Activated naive CD8-positive, alpha-beta T cell treated with anti-CD3 and anti-CD28 coated beads, Interleukin-2, amount 50 U/mL, for 16 hours (primary cell): ENCODE results near the gene SERPINA1.

ENCODE experiments used
- DNase-seq: peaks from one replicate; pipeline ENCODE4 v3.0.0-alpha.2; 2020; ENCODE audit warnings: low read depth, low spot score

The SERPINA1 gene

GRCh38 chr14:94397289-94398181 is 9.1 kb upstream of the SERPINA1 start:
- DNase-seq: no peak

DNA sequence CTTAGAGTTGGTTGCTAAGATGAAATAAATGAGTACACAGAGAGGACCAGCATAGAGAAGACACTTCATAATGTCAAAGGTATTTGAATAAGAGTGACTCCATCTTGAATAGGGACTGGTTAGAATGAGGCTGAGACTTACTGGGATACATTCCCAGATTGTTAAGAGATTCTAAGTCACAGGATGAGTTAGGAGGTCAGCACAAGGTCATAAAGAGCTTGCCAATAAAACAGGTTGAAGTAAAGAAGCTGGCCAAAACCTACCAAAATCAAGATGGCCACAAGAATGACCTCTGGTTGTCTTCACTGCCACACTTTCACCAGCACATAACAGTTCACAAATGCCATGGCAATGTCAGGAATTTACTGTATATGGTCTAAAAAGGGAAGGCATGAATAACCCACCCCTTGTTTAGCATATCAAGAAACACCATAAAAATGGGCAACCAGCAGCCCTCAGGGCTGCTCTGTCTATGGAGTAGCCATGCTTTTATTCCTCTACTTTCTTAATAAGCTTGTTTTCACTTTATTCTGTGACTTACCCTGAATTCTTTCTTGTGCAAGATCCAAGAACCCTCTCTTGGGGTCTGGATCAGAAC is 8.3 kb upstream of the SERPINA1 start:
- DNase-seq: no peak

DNA sequence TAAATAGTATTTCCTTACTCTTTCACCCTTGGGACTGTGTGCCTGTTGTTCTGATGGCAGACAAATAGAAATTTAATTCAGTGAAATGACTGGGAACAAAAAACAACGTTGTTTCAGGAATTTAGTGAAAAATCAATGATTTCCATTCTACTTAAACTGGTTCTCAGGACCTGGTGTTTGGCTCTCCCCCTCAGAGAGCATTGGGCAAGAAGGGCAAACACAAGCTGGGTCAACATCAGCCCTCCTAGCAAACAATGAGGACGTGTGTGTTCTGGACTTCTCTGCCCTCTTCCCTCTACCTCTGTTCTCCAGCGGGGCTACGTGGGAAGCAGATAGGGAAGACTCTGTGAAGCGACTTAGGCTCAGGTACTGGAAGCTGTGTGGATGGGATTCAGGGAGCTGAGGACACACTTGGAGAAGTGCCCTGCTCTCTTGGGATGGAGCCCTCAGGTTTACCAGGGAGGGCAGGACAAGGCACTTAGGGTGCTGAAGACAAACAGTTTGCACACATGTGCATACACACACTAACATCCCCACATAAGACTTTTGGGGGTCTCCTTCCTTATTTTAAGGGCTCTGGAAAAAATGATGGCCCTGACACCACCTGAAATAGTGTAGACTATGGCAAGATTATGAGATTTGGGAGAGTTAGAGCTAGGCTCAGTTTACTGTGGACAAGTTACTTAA is 7.6 kb upstream of the SERPINA1 start:
- DNase-seq: no peak

- DNase-seq: no peak
These were observed 7.0 kb upstream of the SERPINA1 start for GRCh38 chr14:94395282-94395887.

- no peak for DNase-seq
These were observed 6.3 kb upstream of the SERPINA1 start for GRCh38 chr14:94394581-94395207.

DNA sequence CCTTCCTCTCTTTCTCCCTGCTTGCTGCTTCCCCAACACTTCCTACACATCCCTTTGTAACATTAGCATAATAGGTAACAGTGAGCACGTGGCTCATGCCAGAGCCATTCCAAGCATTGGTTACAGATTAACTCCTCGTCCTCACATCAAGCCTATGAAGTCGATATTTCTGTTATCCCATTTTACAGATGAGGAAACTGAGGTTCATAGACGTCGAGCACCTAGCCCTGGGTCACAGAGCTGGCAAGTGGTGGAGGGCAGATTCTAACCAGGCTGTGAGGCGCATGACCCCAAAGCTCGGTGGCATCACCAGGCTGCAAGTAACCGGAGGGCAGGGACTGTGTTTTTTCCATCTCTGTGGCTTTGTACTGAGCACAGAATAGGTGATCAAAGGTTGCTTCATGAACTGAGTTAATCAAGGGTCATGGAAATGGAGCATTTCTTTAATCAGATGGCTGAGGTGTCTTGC is 5.7 kb upstream of the SERPINA1 start:
- no peak for DNase-seq

- no peak for DNase-seq
These were observed 5.1 kb upstream of the SERPINA1 start for GRCh38 chr14:94393474-94393873.

GRCh38 chr14:94392510-94392935 is 4.1 kb upstream of the SERPINA1 start:
- DNase-seq: no peak

DNA sequence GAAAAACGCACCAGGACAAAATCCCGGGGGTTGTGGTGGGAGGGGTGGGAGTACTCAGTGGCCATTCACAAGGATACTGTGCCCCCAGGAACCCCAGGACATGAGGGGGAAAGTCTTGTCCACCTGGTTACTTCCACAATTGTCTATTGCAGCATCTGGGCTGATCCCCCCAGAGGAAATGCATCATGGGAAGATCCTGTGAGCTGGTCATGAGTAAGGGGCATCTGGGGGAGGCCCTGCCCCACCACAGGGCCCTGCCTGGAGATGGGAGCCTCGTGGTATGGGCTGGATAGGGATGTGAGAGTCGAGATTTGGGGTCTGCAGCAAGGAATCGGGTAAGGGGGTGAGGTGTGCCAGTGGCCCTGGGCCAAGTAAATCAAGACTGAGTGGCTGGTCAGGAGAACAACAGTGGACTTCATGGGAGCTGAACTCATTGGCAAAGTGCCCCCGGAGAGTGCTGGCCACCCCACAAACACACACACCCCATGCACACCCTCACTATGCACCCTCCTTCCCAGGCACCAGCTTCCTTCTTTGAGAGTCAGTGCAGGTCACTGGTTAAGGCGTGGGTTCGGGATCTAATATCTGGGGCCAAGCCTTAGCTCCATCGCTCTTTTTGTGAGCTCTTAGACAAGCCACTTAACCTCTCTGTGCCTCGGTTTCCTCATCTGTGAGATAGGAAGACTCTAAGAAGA is 3.0 kb upstream of the SERPINA1 start:
- no peak for DNase-seq

- DNase-seq: no peak
These were observed 2.1 kb upstream of the SERPINA1 start for GRCh38 chr14:94390372-94391086.

DNA sequence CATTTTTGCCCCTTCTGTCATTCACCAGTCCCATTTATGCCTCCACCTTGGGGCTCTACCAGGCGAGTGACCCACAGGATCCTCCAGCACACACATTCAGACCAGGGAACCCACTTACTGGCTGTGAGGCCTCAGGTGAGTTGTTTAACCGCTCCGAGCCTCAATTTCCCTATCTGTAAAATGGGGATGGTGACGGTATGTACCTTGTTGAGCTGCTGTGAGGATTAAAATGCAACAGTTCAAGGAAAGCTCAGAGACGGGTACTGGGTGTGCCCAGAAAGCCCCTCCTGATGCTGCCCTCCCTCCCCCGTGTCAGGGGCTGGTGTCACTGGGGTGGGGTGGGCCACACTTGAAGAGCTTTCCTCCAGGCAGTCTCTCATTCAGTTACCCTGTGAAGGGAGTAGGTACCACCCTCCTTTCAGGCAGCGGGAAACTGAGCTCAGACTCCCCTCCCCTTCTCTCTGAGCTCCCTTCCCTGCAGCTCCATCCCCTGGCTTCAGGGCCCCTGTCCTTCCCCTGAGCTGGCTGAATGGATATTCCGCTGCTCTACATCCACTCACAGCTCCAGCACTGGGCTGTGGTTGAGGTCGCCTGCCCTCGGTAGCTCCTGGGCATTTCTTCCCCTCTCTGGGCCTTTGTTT is 1.4 kb upstream of the SERPINA1 start:
- no peak for DNase-seq

- DNase-seq: no peak
These were observed 685 bp upstream of the SERPINA1 start for GRCh38 chr14:94389104-94389469.

GRCh38 chr14:94388027-94388383 is 397 bp downstream of the SERPINA1 start:
- no peak for DNase-seq

DNA sequence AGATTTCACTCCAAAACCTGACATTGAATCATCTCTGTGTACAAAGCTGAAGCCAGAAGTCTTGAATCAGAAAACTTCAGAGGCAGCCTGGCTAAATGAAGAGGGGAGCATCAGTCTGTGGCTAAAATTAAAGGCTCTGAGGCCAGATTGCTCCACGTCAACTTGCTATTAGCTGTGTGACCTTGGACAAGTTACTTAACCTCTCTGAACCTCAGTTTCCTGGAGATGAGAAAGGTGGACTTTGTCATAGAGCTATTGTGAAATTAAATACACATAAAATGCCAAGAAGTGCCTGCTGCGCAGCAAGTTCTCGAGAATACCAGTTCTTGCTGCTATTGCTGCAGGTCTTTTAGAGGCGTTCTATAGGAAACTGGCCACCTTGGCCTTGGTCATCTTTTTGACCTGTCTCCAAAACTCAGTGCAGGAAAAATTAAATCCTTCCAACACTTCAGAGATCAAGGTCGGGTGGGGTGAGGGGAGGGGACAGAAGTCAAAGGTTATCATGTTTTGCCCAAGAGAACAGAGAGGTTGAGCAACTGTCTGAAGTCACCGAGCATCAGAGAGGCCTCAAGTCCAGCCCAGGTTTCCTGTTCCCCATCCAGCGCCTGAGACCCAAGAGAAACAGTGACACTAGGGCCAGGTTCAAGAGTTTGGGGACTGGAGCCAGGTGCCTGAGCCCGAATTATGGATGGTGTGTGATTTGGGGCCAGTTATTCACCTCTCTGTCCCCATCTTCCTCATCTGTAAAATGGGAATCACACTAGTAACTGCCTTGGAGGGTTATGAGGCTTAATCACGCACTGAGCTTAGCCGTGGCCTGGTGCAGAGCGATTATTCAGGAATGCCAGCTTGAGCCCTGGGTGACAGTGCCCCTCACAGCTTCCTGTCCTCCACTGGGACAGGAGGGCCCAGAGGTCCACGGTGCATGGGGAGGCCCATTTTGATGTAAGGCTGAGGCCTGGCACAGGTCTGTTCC is 1.1 kb downstream of the SERPINA1 start:
- DNase-seq: no peak

GRCh38 chr14:94386085-94387031 is 2.0 kb downstream of the SERPINA1 start:
- no peak for DNase-seq

- no peak for DNase-seq
These were observed 2.8 kb downstream of the SERPINA1 start for GRCh38 chr14:94385553-94386057.

DNA sequence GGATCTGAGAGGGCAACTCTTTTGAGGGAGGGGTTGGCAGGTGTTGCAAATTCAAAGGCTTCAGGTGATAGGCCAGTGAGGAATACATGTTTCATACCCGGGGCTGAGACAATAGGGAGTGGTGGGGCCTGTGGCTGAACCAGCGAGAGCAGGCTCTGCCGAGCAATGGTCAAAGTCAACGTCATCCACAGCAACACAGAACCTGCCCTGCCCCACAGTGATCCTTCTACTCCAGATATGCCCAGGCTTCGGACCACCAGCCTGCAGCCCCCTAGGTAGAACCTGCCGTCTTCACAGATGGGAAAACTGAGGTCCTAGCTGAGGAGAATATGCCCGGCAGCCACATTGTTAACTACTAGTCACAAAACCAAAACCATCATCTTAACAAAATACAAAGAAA is 4.1 kb downstream of the SERPINA1 start:
- DNase-seq: no peak
